HG03442 (cell line): ENCODE data around the gene PDZD4.
A peak's percentile ranks its signal among the peaks of the same experiment; 100 is the strongest.

Experiments
- ATAC-seq: cut with Tn5 transposase; IDR thresholded peaks from one replicate; pipeline ENCODE4 v1.9.1; 2021; ENCODE audit warnings: mild to moderate bottlenecking, moderate library complexity; ENCODE audit not compliant: unreplicated experiment

The PDZD4 gene

DNA sequence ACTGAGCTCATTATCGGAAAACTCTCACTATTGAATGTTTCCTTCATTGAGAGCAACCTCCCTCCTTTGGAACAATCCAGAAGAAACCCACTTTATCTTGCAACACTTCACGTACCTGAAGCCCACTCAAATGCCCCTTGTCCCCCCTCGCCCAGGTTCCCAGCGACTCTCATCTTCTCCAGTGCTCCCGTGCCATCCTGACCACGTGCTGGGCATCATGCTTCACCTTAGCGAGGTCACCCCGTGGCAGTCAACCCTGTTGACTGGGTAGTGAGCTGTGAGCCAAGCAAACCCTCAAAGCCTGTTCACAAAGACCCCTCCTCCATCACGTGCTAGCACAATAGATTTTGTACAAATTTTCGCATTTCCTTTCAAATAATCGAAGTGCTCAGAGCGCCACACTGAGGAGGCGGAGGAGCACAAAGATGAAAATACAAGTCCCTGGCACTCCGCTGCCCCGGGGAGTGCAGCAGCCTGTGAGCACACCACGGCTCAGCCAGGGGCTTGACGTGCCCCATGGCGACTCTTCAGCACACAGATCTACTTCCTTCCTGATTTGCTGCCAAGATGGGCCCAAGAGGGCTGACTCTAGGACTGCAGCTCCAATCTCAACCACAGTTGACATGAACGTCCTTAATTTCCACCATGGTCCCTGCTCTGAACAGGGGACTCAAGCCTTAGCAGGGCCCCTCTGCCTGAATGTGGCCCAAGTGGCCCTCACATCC lies 15.6 kb downstream of the PDZD4 start:
- no peak for ATAC-seq

DNA sequence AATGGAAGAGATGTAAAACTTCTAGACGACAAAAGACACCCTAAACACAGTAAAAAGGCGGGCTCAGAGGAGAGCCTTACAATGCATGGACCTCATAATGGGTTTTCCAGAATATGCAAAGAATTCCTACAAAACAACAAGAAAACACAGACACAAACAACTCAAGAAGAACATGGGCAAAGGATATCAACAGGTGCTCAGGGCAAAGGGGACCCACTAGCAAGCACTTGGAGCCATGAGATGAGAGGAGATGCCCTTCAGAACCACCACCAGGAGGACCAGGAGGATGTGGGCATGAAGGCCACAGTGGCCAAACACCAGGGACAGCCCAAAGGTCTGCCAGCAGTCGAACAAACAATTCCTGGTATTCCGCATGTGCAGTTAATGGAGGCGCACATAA lies 17.2 kb downstream of the PDZD4 start:
- ATAC-seq: no peak

DNA sequence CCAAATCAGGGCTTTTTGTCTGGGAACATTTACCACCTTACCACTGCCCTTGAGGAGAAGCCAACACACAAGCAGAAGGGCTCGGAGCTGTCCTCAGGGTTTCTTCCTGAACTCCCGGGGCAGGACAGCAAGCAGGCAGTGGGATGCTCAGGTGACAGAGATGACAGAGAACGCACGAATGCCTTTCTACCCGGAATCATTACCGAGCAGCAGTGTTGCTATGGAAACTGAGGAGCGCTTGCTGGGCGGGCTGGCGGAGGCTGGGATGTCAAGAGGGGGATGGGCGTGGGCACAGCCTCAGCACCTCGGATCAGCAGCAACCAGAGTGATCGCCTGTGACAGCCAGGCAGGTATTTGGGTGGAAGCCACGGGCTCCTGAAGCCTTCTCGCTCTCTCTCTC lies 18.1 kb downstream of the PDZD4 start:
- no peak for ATAC-seq

DNA sequence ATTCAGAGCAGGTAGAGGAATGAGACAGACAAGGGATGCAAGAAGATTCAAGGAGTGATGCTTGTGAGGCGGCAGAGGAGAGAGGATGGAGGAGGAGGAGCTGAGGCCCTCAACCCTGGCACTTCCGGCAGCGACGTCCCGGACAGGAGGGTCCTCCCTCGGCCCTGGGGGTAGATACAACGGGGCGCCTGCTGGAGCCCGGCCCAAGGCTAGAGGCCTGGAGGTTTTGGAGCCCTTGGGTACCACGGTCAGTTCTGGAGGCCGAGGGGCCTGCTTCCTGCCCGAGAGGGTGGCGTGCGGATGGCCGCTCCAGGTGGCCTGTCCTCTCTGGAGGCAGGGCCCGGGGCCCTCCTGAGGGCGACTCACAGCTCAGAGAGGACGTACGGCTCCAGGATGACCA lies 22.4 kb downstream of the PDZD4 start:
- ATAC-seq: no peak

DNA sequence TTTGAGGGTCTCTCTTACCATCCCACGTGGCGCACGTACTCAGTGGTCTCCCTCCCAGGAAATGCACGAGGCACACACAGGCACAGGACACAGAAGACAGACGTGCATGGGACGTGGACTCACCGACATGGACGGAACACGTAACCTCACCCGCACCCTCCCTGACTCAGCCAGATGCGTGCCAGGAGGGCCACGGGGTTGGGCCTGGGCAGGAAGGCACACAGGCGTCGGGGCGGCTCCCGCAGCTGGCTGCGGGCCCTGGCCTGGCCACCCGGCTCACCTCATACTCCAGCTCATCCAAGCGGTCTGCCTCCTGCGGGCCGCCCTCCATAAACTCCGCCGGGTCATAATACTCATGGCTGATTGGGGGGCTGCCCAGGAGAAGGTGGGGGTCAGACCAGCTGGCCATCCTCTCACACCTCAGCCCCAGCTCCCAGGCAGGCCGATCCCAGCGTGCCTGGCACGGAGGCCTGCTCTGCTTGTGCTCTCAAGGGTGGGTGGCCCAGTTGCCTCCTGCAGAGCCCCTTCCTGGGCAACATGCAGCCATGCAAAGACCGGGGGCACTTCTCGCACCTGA lies 23.3 kb downstream of the PDZD4 start:
- no peak for ATAC-seq

DNA sequence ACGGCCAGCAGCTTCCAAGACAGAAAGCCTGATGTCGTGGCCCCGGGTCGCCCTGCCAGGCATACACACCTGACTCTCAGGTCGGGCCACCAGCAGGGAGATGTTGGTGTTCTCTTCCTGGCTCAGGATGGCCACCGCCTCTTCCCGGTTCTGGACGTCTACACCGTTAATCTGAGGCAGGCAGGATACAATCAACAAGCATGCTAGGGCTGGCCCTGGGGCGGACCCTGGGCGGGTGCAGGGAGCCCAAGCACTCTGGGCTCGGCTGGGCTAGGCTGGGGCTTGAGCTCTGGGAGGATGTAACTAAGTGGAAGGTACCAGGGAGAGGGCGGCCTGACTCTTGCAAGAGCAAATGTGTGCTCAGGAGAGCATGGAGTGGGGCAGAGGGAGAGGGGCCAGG lies 24.9 kb downstream of the PDZD4 start:
- ATAC-seq: no peak

DNA sequence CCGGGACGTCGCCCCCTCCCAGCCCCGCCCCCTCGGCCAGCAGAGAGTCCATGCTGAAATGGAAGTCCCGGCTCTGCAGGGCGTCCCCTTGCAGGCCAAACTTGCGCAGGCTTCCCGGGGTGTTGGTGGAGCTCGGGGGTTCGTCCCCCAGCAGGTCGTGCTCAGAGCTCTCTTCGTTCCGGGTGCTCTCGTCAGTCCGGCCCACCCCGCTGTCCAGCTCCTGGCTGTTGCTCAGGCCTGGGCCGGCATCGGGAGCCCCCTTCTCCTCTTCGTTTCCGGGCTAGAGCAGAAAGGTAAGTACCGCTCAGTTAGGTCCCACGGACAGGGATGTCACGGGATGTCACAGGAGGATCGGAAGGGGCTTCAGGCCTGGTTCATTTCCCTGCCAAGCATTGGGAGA lies 25.7 kb downstream of the PDZD4 start:
- ATAC-seq: no peak

DNA sequence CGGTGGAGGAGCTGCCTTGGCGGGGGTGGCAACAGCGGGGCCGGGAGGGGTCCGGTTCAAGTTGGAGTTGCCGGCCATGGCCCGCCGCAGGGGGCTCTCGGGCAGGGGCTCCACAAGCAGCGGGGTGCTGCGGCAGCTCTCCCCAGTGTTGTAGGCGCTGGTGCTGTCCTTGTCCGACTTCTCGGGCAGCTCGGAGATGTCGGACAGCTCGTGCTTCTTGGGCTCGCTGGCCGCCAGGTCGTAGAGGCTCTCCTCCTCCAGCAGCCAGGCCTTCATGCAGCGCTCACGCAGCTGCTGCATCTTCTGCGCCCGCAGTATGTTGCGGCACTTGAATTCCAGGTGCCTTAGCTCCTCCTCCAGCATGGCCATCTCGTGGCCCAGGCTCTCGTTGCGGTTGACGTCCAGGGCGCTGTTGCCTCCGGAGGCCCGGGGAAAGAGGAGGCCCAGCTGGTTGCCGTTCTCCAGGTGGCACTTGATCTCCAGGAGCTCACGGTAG lies 26.2 kb downstream of the PDZD4 start:
- no peak for ATAC-seq

DNA sequence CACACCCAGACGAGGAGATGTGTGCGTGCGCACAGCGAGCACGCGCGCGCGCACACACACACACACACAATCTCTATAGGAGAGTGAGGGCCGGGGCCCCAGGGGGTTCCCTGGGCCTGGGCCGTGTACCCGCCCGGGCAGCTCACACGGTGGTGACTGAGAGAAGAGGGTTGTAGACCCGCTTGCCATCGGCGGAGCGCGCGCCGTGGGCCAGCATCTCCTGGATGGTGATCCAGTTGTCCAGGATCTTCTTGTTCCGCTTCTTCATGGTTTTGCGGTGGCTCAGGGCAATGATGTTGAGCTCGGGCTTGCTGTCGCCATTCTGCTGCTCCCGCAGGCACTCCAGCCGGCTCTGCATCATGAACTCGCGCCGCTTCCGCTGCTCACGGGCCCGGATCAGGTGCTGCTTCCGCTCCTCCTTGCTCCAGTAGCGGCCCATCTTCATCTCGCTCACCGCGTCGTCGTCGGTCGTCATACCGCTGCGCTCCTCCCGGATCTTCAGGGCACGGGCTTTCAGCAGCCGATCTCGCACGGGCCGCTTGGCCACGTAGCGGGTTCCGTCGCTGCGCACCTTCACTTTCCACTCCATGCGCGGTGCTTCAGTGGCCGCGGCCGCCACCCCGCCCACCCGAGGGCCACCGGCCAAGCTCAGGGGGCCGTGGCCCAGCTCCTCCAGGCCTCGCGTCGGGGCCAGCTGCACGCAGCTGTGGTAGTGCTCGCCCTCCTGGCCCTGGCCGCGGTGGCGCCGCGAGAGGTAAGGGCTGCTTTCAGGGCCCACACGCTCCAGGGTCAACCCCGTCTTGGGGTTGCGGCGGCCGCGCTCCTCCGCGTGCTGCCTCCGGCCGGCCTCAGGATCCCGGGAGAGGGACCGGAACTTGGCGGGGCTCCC lies 26.9 kb downstream of the PDZD4 start:
- no peak for ATAC-seq

DNA sequence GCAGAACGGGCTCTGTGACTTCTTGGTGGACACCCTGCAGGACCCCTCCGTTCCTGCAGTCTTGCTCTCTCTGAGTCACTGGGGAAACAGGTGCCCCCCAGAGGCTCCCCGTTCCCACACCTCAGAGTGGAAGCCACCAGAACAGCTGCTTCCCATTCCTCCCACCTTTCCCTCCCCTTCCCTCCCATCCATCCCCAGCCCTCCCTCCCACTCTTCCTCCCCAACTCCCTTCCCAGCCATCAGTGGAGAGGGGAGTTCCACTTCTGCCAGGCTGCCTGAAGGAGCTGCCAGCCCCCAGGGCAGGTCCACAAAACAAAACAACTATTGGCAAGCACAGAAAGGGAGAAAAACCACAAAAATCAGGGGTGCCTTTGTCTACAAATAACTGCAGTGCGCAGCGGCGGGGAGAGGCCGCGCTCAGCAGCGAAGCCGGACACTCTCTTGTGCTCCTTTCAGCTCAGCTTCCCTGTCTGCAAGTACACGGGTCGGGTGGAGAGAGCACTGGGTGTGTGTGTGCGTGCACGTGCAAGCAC lies 27.8 kb downstream of the PDZD4 start:
- ATAC-seq: no peak

DNA sequence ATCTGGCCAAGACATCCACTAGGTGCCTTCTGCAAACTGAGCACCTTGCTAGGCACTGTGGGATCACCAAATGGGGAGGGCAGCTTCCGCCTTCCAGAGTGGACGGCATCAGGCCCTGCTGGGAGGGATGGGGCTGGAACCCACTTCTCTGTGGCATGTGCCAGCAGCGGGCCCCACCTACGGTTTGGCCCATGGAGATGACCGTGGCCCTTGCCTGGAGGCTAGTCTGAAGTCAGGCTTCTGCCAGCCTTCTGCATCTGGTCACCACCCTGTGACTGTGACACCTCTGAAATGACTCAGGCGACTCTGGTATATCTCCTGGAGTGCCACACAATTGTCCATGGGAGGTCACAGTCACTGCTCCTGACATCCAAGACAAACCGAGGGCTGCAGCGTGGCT lies 28.7 kb downstream of the PDZD4 start:
- ATAC-seq: no peak

DNA sequence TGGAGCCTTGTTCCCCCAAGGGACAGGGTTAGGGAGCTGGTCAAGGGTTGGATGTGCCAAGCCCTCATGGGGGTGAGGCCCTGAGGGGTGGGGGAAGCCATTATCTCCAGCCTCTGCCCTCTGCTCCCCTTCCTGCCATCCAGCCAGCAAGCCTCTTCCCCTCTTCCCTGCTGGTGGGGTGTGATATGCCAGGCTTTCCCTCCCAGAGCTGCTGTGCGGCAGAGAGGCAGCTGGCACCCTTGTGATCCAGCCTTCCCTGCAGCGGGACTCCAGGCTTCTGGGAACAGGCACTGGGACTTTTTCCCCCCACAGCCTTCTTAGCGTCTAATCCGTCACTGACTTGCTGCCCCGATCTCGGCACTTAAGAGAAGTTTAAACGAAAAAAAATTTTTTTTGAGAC lies 29.6 kb downstream of the PDZD4 start:
- no peak for ATAC-seq

DNA sequence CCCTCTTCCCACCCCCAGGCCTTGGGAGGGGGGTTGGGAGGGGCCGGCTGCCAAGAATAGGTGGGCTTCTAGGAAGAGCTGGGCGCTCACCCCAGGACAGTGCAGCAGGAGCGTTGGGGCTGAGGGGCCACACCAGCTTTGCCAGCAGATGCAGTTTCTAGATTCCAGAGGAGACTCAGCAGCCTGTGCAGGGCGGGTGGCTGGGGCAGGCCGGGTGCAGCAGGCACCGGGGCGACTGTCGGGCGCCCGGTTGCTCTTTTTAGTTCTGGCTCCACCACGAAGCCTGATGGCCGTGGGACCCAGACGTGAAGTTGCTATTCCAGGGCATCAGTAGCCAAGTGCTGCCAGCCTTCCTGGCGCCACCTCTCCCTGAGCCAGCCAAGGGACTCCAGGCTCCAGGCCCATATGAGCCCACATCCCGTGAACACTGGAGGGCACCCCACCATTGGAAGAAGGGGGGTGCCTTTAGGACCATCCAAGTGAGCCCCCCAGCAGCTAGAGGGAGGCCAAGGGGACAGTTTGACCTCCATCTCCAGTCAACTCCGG lies 30.1 kb downstream of the PDZD4 start:
- no peak for ATAC-seq

DNA sequence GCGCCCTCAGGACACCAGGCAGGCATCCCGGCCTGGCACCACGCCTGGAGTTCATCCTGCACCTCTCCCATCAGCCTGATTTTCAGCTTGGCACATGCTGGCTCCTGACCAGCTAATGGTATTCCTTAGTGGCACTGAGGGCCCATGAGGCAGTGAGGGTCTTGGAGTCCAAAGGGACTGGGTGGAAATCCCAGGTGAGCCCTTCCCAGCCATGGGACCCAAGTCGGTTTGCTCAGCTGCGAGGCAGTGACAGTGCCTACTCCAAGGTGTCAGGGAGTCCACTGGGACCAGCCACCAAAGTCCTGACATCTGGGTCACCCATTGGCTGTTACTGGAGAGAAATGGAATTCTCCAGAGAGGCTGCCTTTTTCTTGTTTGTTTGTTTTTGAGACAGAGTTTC lies 31.0 kb downstream of the PDZD4 start:
- no peak for ATAC-seq

DNA sequence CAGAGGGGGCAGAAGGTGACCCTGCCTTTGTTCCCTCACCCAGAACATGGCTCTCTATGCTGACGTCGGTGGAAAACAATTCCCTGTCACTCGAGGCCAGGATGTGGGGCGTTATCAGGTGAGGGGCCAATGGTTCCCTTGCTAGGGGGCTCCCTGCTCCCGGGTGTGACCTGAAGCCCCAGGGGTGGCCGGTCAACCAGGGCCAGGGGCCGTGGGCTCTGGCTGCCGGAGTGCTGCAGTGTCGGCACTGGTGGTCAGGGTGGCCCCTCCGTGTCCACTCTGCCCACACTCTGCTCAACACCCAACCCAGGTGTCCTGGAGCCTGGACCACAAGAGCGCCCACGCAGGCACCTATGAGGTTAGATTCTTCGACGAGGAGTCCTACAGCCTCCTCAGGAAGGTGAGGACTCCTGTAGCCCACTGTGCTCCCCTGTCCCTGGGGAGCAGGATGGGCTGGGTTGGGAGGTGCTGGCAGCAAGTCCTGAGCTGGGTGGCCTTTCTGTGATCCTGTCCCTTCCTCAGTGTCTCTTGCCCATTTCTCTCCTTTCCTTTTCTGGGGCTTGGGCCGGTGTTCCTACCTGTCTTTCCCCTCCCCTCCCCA lies 32.8 kb downstream of the PDZD4 start:
- ATAC-seq: no peak

DNA sequence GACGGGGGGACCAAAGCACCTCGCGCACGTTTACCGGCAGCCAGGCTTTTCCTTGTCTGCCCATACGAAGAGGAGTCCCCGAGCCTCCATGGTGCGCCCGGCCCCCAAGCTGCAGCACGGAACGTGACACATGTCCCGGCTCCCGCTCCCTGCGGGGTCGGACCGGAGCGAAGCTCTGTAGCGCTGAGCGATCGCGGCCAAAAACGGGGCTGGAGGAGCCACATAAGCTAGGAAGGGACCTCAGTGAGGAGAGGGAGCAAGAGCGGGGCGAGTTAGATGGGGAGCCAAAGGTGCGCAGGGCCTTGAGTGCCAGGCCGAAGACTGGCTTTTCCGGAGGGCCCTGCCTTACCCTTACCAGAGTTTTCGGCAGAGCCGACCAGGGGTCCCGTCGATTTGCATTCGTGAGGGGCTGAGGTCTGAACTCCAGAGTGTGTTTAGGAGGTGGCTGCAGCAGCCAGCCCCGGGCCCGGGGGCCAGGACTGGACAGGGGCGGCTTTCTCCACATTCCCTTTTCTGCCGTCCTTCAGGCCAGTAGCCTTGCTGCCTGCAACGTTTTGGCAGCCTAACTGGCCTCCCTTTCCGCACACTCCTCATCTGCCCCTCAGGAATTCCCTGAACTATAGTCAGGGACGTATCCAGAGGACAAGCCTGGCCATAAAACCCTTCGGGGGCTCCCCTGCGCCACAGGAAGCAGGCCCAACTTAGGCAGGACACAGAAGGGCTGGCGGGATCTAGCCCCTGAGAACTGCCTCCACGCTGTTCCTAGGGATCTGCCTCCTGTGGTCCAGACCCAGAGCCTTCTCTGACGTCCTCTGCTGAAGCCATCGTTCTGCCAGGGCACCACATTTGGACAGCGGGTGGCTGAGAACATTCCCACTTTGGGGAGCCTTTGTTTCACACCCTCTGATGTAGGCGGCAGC lies 35.2 kb downstream of the PDZD4 start:
- no peak for ATAC-seq

DNA sequence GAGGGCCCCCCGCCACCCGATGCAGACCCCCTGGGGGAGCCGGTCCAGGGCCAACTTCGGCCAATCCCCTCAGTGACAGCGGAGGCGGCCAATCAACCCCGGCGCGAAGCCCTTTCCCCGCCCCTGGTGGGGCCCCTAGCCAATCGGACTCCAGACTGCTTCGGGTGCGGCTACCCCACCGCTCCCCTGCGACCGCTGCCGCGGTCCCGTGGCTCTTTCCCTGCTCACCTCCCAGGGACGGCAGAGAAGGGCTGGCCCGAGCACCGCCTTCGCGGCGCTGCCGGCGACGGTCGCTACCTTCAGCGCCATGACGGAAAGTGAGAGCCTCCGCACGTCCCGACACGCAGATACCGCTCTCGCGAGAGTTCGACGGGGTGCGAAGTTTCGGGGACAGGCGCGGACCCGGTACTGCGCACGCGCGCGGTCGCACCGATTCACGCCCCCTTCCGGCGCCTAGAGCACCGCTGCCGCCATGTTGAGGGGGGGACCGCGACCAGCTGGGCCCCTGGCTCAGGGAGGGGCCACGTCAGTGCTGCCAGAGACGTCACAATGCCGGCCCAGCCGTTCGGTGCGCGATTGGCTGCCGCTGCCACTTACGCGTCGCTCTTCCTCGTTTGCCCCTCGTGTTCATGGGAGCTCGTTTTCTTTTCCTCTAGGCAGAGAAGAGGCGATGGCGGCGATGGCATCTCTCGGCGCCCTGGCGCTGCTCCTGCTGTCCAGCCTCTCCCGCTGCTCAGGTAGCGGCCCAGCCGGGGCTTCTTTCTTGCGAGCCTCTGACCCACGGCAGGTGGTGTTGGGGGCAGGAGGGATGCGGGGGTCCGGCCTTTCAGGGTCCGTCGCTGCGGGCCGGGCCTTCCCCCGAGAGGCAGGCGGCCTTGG lies 36.1 kb downstream of the PDZD4 start, which contains the start of the genes IDH3G and SSR4:
TSS of gene IDH3G (minus strand) at position 358 of the 879 bp plus-strand sequence. CDS start at position 309, 49 bp downstream.
TSS of gene SSR4 (plus strand) at position 651 of the 879 bp plus-strand sequence. CDS start at position 671, 20 bp downstream.
- ATAC-seq: peak; percentile 91

DNA sequence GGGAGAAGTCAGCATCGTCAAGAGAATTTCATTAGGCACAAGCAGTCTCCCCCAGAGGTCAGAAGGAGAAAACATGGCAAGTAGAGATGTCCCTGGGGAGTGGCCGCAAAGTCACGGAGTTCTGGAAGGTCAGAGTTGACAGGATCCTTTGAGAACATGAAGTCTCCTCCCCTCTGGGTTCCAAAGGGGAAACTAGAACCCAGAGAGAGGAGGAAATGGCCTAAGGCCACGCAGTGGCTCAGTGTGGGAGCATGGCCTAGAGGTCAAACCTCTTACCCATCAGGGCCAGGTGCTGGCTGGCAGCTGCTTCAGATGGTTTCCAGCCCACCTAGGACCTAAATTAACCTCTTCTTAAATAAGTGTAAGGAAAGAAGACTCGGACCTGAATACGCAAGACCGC lies 37.1 kb downstream of the PDZD4 start:
- no peak for ATAC-seq

DNA sequence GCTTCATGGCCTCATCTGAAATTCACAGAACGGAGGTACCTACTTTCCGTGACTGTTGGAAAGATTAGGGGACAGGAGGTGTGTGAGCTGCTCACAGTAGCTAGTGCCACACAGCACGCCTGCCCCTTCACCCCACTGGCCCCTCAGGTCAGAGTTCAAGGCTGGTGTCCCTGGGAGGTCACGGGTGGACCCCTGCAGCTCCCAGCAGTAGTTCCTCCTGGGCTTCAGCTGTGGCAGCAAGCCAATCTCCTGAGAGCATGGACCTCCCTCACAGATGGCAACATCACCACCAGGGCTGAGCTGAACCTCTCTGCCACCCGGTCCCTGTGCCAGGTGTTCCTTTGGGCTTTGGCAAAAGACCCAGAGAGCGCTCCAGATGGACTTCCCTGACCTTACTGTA lies 38.0 kb downstream of the PDZD4 start:
- ATAC-seq: no peak
